Liver (tissue), 3 donors: ENCODE measurements around the gene UGT1A9.

Experiments
- CTCF ChIP-seq: fragments of 150-350 bp; IDR thresholded peaks from 2 replicates; pipeline ENCODE4 v1.5.1; 2017; ENCODE audit warnings: improper control_type of control experiment, low read depth, low read length; ENCODE audit not compliant: missing input control
- EGR1 ChIP-seq, 2 donors: IDR thresholded peaks; 2 replicates each; pipeline ENCODE4 v1.6.1; 2016 to 2018; ENCODE audit warnings: antibody characterized with exemption in 2 of 2, low read depth in 2 of 2
- JUND ChIP-seq, 2 donors: IDR thresholded peaks; 2 replicates each; pipeline ENCODE4 v1.6.1; 2016; ENCODE audit warnings: antibody characterized with exemption in 2 of 2
- RAD21 ChIP-seq, 2 donors: IDR thresholded peaks; 2 replicates each; pipeline ENCODE4 v1.6.1; 2016; ENCODE audit warnings: antibody characterized with exemption in 2 of 2, mild to moderate bottlenecking in 2 of 2
- REST ChIP-seq: IDR thresholded peaks from 2 replicates; pipeline ENCODE4 v1.6.1; 2016; ENCODE audit warnings: antibody characterized with exemption, mild to moderate bottlenecking
- RXRA ChIP-seq, 2 donors: IDR thresholded peaks; 2 replicates each; pipeline ENCODE4 v1.6.1; 2017 to 2018; ENCODE audit warnings: antibody characterized with exemption in 2 of 2, mild to moderate bottlenecking in 1 of 2
- TAF1 ChIP-seq: conservative IDR thresholded peaks from 2 replicates; pipeline ENCODE4 v1.6.1; 2016; ENCODE audit warnings: antibody characterized with exemption, mild to moderate bottlenecking
- ZBTB33 ChIP-seq: IDR thresholded peaks from 2 replicates; pipeline ENCODE4 v1.6.1; 2016; ENCODE audit warnings: antibody characterized with exemption
- donor health status: healthy.
- donor health status: healthy.

- TF ChIP-seq CTCF, result no peak
- no peak for TF ChIP-seq REST
- TF ChIP-seq RXRA (IDR thresholded peaks at IDR 0.05), result no peak
- TF ChIP-seq ZBTB33, result no peak
- TF ChIP-seq TAF1, result no peak
- no peak for TF ChIP-seq EGR1 (IDR thresholded peaks at IDR 0.05; ENCODE audit: low read depth in 2 of 2)
- TF ChIP-seq RAD21 (IDR thresholded peaks at IDR 0.05), result no peak
- TF ChIP-seq JUND (IDR thresholded peaks at IDR 0.05), result no peak
These were observed 41.5 kb downstream of the UGT1A9 start for GRCh38 chr2:233713262-233713615.
